Cortex of kidney (tissue), 1 donor: Measurements from ENCODE around the gene SPON1.

Experiments used
- DNase-seq: peaks from one replicate; lab custom pipeline; 2025; lab: John Stamatoyannopoulos, UW

The SPON1 gene

DNA sequence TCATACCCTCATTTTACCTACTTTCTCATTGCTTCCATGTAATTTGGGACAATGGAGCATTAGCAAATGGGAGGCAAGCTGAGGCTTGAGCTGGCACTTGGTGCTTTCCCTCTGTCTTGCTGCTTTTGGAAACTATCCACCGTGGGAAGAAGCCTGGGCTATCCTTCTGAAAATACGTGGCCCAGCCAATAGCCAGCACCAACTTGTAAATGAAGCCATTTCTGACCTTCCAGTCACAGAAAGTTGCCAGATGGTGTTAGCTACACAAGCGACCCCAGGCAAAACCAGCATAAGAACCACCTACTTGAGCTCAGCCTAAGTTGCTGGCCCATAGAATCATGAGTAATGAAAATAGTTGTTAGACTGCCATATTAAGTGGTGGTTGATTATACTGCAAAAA, 18.5 kb upstream of the SPON1 start:
- DNase-seq = no peak

DNA sequence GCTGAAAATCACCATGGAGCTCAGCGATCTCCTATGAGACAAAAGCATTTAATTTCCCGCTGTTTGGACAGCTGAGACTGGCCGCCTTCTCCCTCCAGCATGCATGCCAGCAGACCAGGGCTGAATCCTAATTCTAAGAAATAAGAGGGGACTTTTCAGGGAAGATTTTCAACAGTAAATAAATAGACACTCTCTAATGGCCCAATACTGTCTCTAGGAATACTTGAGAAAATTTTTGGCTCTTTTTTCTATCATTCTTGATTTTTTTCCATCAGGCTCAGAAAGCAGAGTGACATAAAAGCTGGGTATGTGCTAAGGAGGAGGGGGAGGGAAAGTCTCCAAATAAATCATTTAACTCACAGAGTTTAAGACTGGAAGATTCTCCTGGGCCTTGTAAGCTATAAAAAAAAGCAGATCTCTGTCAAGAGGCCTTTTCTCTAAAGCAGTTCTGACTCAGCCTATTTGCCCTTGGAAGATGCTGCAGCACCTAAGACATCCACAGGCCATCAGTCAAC, 17.6 kb upstream of the SPON1 start:
- DNase-seq = no peak

DNA sequence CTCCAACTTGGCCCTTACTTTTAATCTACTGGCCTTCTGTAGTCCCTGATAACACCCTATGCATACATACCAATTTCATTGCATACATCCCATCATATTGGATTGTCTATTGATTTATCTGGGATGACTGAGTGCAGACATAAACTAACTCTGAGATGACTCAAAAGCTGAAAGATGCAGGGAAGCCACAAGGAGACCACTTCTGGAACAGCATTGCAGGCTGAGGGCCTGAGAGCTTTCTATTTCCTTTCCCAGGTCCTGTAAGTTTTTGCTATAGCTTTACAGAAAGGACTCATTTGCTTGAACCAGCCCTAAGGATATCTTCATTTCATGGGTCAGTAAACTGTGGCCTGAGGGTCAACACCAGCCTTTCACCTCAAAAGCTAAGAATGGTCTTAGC, 15.1 kb upstream of the SPON1 start:
- DNase-seq = no peak

DNA sequence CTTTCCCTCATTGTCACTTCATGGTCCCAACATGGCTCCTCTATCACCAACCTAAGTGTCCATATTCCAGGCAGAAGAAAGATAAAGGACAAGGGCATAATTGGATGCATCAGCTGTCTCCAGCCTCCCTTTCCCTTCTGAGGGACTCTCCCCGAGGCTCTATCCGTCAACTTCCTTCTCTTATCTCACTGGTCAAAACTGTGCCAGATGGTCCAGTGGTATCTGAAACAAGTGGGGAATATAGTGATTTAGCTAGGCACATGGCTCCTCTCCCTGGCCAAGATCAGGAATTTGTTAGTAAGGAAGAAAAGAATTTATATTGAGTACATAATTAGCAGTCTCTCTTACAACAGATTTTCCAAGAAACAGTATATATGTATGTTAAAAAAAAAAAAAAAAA, 12.6 kb upstream of the SPON1 start:
- DNase-seq = no peak

DNA sequence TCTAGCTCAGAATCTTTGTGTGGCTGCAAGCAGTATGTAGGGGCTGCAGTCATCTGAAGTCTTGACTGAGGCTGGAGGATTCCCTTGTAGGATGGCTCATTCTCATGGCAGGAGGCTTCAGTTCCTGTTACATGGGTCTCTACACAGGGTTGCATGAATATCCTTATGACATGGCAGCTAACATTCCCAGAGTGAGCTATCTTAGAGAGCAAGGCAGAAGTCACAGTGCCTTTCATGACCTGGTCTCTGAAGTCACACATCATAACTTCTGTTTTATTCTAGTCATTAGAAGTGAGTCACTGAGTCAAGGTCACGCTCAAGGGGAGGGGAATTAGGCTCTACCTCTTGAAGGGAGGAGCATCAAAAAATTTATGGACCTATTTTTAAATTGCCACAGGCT, 10.3 kb upstream of the SPON1 start:
- DNase-seq = no peak

DNA sequence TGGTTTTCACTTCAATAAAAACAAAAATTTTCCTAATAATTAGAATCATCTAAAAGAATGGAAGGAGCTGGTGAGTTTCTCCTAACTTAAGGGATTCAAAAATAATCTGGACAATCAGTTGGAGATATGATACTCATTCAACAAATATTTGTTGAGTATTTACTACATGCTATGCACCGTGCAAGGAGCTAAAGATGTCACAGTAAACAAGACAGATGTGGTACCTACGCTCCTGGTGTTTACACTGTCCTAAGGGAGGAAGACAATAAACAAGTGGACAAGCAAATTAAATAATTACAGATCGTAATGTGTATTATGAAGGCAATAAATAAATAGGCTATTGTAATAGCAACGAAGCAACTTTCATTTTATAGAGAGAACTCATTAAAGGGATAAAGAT, 9.9 kb upstream of the SPON1 start:
- no peak for DNase-seq

DNA sequence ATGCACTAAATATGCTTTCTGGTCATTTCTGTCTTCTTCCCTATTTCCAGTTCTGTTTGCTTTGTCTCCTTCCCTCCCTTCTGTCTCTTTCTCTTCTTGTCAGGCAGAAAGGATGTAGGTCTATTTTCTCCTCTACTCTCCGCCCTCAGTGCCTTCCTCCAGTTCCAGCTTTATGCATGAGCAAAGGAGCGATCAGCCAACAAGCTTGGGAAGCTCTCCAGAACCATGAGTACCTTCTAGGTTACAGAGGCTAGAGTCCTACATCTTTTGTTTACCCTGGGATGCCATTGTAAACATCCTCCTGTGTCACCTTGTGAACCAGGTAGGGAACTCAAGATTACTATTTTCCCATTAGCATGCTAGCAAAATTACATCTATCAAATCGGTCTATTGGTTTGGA, 7.9 kb upstream of the SPON1 start:
- no peak for DNase-seq

DNA sequence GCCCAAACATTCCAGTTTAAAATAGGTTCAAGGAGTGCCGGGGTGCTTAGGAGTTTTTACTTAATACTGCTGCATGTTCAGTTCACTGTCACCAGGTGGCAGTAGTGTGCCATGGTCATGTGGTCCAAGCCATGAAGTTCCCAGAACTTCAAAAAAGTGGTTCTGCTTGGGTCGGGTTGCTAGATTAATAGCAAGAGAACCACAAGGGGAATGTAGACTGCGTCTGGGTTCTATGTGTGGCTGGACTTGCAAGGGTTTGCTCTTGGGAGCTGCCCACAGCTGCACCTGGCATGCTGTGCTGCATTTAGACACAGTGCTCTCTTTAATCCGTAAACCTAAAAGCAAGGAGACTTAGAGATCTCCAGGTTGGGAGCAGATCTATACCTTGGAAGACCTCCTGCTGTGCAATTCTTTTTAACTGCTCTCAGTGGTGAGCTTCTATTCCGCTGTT, 6.5 kb upstream of the SPON1 start:
- no peak for DNase-seq

DNA sequence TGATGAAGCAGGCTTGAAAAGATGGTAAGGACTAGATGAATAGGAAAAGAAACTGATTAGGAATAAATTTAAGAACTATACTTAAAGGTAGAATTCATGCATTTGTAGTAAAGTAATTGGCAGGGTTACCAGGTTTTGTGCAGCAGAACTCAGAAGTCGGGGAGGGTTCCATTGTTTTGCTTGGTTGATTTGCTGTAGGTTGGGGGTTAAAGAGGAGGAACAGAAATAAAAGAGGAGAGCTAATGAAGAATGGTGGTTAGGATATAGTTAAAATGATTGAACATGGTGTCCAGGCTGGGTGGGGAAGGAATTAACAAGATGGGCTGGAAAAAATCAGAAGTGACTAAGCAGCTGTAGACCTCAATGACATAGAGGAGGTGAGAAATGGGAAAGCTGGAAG, 5.5 kb upstream of the SPON1 start:
- no peak for DNase-seq

DNA sequence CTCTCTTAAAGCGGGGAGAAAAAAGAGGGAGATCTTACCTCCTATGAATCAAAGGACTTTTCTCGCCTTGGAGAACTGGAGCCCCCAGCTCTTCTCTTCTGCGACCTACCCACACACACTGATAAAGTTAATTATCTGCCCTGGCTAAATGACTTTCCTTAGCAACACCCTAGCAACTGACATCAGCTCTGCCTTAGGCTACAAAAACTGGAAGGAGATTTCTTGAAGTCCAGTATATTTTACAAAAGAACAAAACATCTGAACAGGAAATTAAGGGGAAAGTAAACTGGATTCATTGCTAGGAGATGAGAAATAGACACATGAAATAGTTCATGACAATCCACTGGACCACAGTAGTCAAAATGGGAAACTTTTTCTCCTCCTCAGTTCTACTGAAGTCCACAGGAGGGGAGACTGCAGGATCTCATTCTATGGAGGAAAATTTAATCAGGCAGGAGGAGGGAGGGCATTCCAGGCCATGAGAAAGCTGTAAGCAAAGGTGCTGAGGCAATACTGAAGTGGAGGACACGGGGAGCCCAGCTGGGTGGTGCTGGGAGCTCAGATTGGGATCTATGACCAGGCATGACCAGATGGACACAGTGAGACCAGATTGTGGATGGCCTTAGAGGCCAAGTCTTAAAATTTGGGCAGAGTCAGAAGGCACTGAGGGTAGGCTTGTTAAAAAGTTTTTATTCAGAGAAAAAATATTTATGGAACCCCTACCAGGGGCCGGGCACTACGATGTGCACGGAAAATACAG, 3.7 kb upstream of the SPON1 start:
- DNase-seq = no peak

DNA sequence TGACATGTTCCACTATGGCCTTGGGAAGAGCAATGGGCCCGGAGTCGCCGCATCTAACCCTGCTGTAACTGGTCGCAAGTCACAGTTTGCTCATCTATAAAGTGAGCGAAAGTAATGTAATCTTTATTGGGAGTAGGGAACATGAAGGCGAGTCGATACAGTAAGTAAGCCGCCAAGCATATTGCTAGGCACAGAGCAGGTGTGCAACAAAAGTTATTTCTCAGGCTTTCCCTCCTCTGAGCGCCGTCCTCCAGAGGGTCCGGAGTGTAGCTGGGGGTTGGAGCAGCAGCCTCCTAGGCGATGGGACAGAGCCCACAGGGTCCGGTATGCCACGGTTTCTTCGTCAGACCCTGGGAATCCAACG, 343 bp upstream of the SPON1 start:
- no peak for DNase-seq

DNA sequence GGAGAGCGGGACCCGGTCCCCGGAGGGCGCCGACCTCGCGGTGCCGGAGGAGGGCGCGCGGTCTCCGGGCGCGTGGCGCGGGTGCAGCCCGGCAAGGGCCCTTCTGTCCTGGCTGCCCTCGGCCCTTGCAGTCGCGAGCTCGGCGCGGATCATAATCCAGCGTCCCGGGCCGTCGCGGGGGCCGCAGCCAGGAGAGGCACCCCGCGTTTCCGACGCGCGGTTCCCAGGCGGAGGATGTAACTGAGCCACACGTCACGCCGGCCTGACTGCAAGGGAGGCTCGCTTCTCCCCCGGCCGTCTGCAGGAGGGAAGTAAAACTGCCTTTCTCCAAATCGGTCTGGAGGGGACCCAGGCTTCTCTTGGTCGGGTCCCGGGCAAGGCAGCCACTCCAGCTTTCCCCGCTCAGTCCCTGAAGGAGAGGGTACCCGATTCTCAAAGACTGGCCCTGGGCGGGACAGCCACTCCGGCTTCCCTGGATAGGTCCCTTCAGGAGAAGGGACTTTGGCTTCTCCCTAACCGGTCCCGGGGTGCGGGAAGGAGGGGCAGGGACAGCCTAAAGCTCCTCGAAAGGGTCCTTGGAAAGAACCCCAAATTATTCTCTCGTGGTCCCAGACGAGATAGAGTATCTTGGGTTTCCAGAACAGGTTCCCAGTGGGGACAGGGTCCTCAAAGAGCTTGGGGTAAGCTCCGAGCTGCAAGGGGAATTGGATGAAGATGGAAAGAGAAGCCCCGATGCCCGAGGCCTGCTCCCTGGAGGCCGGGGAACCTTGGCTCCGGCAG, 836 bp downstream of the SPON1 start:
- no peak for DNase-seq

DNA sequence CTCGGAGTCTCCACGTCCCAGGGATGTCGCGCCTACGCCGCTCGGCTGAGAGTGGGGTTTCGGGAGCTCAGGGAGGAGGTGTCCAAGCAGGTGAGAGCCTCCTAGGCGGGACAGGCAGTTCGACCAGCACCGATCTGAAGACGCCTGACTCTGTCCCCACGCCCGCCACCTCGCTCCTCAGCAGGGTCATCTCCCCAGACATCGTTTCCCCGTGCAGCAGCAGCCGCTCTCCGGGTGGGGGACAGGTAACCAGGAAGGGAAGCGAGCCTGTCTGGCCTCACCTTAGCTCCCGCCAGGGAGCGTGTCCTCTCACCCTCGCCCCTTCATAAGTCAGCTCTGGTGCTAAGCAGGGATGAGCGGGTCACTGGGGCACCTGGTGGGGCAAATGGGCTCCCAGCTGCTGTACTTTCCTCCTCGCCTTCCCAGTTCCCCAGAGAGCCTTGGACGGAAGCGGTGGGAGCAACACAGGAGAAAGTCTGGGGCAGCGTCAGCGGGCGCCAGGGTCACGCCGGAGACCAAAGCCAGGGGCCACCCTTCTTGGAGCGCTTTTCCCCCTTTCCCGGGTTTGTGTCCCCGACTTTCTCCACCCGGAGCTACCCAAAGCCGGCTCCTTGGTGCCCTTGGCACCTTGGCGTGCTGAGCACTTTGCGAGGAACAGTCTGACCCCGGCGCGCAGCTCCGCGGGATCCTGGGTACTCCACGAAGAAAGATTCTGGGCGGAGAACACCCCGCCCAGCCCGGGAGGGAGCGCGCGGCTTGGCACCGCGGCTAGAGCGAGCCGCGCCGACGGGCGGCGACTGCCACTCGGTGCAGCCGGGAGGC, 1.6 kb downstream of the SPON1 start:
- no peak for DNase-seq

DNA sequence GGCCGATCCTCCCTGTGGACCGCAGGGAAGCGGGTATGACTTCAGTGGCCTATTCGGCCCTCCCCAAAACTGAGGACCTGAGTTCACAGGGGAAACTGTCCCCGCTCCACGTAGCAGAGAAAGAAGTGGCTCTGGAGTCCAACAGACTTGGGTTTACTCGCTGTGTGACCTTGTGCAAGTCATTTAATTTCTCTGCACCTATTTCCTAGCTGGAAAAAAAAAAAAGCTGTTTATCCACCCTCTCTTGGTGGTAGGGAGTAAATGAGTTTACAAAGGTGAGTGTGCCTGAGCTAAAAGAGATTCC, 2.2 kb downstream of the SPON1 start:
- no peak for DNase-seq

DNA sequence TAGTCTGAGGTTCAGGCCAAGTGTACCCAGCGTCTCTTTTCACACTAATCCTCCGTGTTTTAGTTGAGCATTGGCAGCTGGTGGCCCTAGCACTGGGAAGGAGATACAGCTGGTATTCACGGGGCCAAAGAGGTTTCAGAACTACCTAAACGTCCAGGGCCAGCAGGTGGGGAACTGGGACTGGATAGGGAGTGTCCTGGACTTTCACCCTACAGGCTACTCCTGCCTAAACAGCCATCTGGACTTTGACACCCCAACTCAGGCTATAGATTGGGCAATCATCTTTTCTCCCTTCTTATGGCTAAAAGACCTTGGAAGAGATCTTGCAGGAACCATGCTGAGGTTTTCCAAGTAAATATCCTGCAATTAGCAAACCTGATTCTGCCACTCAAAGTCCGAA, 2.8 kb downstream of the SPON1 start:
- no peak for DNase-seq

DNA sequence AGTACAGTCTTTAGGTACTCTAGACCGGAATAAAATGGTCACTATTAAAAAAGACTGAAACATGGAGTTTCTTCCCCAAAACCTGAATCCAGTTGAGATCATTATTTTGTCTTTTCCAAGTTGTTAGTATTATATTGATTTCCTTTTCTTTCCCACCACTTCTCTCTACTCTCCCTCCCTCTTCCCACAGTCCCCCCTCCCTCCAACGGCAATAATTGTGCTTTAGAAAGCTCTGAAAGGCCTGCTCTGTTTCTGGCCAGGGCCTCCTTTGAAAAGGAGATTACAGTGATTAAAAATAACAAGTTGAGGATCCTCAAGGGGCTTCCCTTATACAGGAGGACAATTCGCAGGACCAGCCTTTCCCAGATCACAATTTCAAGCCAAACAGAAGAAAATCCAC, 3.5 kb downstream of the SPON1 start:
- DNase-seq = no peak

DNA sequence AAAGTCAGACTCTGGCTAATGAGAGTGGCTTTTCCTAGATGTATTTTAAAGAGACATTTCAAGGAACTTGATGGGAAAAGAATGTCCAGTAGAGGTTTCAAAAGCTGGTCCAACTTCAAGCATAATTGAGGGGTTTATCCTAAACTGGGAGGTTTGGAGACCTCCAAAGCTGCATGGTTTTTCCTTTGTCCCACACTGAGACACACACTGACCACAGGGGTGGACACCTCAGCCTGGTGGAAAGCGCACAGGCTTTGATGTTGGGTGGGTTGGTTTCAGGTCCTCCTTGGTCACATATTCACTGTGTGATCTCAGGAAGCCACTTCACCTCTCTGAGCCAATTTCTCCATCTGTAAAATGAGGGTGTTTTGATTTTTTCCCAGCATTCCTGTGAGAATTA, 4.0 kb downstream of the SPON1 start:
- DNase-seq = no peak

DNA sequence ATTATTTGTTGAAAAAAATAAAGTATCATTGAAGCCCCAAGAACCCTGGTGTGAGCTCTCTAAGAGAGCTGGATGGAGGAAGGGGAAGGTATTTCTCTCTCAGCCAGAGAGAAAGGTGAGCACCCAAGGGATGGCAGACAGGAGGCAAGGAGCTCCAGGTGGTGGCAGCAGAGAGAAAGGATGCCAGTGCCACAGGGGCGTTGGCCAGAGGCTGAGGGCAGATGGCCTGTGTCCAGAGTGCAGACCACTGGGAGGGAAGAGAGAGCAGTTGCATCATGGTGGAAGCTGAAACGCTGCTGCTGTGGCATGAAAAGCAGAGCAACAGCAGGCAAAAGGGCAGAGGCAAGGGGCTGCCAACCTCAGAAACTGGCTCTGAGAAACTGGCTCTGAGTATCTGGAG, 8.5 kb downstream of the SPON1 start:
- no peak for DNase-seq

DNA sequence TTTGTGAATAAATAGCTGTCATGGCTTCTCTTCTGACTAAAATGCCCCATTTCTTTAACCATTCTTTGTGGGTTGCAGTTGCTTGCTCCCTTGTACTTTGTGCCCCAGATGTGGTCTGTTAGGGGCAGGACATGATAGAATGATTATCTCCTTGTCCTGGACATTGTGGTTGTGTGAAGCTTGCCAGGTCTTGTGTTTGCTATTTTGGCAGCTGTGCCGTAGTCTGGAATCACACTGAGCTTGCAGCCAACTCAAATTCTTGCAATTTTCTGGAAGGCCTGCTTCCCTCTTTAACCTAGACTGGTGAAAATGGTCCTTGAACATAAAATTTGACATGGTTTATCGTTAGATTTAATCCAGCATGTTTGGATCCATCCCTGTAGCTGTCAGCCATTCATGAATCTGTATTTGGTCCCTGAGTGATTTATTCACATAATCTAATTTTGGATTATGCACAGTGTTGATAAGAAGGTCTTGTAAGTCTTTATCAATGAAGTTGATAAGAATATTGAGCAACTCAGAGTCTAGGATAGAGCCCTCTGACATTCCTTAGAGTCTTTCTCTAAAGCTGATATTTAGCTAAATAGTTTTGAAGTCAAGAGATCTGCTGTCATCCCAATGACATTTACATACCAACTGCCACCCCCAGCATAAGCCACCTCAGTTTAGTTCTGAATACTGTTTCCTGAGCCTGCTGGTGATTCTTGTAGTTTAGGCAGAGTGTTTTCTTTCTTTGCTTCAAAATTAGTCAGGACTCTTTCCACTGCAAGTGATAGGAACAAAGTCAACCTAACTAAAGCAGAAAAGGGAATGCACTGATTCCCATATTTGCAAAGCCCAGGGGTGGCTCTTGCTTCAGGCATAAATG, 9.8 kb downstream of the SPON1 start:
- DNase-seq = no peak

DNA sequence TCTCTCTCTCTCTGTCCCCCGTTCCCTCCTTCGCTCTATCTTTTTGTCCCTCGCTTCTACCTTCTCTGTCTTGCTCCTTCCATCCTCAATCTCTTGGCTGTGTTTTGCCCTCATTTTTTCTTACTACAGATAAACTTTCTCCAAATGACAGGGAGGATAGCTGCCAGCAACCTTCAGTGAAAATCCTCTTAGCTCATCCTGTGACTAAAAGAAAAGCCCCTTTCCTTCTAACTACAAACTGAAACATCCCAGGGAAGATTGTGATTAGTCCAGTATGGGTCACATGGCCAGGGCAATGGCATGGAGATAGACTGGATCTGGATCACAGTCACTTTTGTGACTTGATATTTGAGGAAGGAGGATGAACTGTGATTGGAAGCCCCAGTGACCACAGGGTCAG, 10.4 kb downstream of the SPON1 start:
- DNase-seq = no peak

DNA sequence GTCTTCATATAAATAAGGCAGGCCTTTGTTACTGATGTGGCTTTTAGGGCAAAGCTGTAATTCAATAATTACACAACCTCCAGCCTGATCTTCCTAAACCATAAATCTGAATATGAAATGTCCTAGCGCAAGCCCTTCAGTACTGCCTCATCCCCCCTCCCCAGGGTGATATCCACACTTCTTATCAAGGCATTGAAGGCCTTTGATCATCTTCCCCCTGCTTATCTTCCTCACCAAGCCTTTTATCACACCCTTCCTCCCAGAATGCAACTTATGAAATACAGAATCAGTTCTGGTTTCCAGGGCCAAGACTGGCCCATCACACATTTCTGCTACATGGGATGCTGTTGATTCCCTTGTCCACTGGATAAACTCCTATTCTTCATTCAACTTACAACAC, 12.1 kb downstream of the SPON1 start:
- no peak for DNase-seq
